ENCODE measurements around the gene KCNC4. TPM values are rescaled to one million over a fixed set of nuclear protein-coding genes. Genes with fewer than 3 reads are reported as not detected.

The KCNC4 gene
- total and polyA plus RNA-seq, 2 of the 13 experiments (the other 11 are each of a cell fraction or from before 2014, with no cell fraction given) = 0.24 to 0.66 TPM

GRCh38 chr1:110207831-110208230, 2.3 kb upstream of the KCNC4 start (continued):
- TF ChIP-seq, protein P1, sequence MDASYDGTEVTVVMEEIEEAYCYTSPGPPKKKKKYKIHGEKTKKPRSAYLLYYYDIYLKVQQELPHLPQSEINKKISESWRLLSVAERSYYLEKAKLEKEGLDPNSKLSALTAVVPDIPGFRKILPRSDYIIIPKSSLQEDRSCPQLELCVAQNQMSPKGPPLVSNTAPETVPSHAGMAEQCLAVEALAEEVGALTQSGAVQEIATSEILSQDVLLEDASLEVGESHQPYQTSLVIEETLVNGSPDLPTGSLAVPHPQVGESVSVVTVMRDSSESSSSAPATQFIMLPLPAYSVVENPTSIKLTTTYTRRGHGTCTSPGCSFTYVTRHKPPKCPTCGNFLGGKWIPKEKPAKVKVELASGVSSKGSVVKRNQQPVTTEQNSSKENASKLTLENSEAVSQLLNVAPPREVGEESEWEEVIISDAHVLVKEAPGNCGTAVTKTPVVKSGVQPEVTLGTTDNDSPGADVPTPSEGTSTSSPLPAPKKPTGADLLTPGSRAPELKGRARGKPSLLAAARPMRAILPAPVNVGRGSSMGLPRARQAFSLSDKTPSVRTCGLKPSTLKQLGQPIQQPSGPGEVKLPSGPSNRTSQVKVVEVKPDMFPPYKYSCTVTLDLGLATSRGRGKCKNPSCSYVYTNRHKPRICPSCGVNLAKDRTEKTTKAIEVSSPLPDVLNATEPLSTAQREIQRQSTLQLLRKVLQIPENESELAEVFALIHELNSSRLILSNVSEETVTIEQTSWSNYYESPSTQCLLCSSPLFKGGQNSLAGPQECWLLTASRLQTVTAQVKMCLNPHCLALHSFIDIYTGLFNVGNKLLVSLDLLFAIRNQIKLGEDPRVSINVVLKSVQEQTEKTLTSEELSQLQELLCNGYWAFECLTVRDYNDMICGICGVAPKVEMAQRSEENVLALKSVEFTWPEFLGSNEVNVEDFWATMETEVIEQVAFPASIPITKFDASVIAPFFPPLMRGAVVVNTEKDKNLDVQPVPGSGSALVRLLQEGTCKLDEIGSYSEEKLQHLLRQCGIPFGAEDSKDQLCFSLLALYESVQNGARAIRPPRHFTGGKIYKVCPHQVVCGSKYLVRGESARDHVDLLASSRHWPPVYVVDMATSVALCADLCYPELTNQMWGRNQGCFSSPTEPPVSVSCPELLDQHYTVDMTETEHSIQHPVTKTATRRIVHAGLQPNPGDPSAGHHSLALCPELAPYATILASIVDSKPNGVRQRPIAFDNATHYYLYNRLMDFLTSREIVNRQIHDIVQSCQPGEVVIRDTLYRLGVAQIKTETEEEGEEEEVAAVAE (CRISPR knock-in tag; IDR thresholded peaks at IDR 0.05; ENCODE audit: borderline replicate concordance) = no peak
- TF ChIP-seq CREBL2 (CRISPR knock-in tag; IDR thresholded peaks at IDR 0.05; ENCODE audit: borderline replicate concordance) (no peak), XRCC5 (optimal IDR thresholded peaks at IDR 0.05; ENCODE audit: low read length) (peak; percentile 31), CTCF (CRISPR knock-in tag; IDR thresholded peaks at IDR 0.05) (peak; percentile 91), ZBTB39 (CRISPR knock-in tag; IDR thresholded peaks at IDR 0.05) (no peak), SP1 (IDR thresholded peaks at IDR 0.05) (no peak), SP1 (CRISPR knock-in tag; IDR thresholded peaks at IDR 0.05) (no peak), ZFP91 (CRISPR knock-in tag; IDR thresholded peaks at IDR 0.05; ENCODE audit: borderline replicate concordance) (0 out of 2 replicates have a peak, but pooled peaks have one; percentile 15), ZNF468 (CRISPR knock-in tag; IDR thresholded peaks at IDR 0.05) (no peak)
- TF ChIP-seq, protein P2, sequence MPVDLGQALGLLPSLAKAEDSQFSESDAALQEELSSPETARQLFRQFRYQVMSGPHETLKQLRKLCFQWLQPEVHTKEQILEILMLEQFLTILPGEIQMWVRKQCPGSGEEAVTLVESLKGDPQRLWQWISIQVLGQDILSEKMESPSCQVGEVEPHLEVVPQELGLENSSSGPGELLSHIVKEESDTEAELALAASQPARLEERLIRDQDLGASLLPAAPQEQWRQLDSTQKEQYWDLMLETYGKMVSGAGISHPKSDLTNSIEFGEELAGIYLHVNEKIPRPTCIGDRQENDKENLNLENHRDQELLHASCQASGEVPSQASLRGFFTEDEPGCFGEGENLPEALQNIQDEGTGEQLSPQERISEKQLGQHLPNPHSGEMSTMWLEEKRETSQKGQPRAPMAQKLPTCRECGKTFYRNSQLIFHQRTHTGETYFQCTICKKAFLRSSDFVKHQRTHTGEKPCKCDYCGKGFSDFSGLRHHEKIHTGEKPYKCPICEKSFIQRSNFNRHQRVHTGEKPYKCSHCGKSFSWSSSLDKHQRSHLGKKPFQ (CRISPR knock-in tag; IDR thresholded peaks at IDR 0.05; ENCODE audit: insufficient replicate concordance) = no peak
- TF ChIP-seq, protein P3, sequence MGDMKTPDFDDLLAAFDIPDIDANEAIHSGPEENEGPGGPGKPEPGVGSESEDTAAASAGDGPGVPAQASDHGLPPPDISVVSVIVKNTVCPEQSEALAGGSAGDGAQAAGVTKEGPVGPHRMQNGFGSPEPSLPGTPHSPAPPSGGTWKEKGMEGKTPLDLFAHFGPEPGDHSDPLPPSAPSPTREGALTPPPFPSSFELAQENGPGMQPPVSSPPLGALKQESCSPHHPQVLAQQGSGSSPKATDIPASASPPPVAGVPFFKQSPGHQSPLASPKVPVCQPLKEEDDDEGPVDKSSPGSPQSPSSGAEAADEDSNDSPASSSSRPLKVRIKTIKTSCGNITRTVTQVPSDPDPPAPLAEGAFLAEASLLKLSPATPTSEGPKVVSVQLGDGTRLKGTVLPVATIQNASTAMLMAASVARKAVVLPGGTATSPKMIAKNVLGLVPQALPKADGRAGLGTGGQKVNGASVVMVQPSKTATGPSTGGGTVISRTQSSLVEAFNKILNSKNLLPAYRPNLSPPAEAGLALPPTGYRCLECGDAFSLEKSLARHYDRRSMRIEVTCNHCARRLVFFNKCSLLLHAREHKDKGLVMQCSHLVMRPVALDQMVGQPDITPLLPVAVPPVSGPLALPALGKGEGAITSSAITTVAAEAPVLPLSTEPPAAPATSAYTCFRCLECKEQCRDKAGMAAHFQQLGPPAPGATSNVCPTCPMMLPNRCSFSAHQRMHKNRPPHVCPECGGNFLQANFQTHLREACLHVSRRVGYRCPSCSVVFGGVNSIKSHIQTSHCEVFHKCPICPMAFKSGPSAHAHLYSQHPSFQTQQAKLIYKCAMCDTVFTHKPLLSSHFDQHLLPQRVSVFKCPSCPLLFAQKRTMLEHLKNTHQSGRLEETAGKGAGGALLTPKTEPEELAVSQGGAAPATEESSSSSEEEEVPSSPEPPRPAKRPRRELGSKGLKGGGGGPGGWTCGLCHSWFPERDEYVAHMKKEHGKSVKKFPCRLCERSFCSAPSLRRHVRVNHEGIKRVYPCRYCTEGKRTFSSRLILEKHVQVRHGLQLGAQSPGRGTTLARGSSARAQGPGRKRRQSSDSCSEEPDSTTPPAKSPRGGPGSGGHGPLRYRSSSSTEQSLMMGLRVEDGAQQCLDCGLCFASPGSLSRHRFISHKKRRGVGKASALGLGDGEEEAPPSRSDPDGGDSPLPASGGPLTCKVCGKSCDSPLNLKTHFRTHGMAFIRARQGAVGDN (CRISPR knock-in tag; IDR thresholded peaks at IDR 0.05) = peak; percentile 24; the same call in 1 of the 2 replicates
